HEK293 (cell line): ENCODE results near the gene RAB8A.

Experiments used
- WT1 ChIP-seq: fragments of 450-650 bp; formaldehyde crosslinking; IDR thresholded peaks from 2 replicates; pipeline ENCODE4 v1.5.1; 2016; ENCODE audit warnings: missing biosample characterization, missing genetic modification characterization
- ZNF214 ChIP-seq: fragments of 450-650 bp; formaldehyde crosslinking; IDR thresholded peaks from 2 replicates; pipeline ENCODE4 v1.5.1; 2017; ENCODE audit warnings: missing biosample characterization, mild to moderate bottlenecking, missing genetic modification characterization, borderline replicate concordance
- ZNF24 ChIP-seq: fragments of 450-650 bp; formaldehyde crosslinking; IDR thresholded peaks from 2 replicates; pipeline ENCODE4 v1.5.1; 2016; ENCODE audit warnings: missing biosample characterization, missing genetic modification characterization
- ZNF792 ChIP-seq: fragments of 450-650 bp; formaldehyde crosslinking; IDR thresholded peaks from 2 replicates; pipeline ENCODE4 v1.5.1; 2016; ENCODE audit warnings: missing biosample characterization, missing genetic modification characterization
- ZNF837 ChIP-seq: fragments of 450-650 bp; formaldehyde crosslinking; IDR thresholded peaks from 2 replicates; pipeline ENCODE4 v1.5.1; 2016; ENCODE audit warnings: missing biosample characterization, missing genetic modification characterization
- ZXDB ChIP-seq: fragments of 450-650 bp; formaldehyde crosslinking; IDR thresholded peaks from 2 replicates; pipeline ENCODE4 v1.5.1; 2016; ENCODE audit warnings: missing biosample characterization, missing genetic modification characterization
- TF ChIP-seq, protein P1 (sequence below): fragments of 450-650 bp; formaldehyde crosslinking; IDR thresholded peaks from 2 replicates; pipeline ENCODE4 v1.5.1; 2016; ENCODE audit warnings: missing biosample characterization, missing genetic modification characterization
- TF ChIP-seq, protein P2 (sequence below): fragments of 450-650 bp; formaldehyde crosslinking; IDR thresholded peaks from 2 replicates; pipeline ENCODE4 v1.5.1; 2016; ENCODE audit warnings: missing biosample characterization, missing genetic modification characterization

DNA sequence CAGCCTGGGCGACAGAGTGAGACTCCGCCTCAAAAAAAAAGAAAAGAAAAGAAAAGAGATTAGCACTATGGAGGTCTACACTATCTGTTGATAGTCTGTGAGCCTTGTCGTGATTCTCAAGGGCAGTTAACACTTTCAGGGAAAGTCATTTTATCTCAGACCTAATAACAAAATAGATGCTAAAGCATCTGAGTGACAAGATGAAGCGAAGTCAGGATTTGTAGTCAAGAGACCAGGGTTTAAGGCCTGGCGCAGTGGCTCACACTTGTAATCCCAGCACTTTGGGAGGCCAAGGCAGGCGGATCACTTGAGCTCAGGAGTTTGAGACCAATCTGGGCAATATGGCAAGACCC, 13.3 kb upstream of the RAB8A start:
- TF ChIP-seq, protein P1, sequence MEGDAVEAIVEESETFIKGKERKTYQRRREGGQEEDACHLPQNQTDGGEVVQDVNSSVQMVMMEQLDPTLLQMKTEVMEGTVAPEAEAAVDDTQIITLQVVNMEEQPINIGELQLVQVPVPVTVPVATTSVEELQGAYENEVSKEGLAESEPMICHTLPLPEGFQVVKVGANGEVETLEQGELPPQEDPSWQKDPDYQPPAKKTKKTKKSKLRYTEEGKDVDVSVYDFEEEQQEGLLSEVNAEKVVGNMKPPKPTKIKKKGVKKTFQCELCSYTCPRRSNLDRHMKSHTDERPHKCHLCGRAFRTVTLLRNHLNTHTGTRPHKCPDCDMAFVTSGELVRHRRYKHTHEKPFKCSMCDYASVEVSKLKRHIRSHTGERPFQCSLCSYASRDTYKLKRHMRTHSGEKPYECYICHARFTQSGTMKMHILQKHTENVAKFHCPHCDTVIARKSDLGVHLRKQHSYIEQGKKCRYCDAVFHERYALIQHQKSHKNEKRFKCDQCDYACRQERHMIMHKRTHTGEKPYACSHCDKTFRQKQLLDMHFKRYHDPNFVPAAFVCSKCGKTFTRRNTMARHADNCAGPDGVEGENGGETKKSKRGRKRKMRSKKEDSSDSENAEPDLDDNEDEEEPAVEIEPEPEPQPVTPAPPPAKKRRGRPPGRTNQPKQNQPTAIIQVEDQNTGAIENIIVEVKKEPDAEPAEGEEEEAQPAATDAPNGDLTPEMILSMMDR (tag by site-specific recombination) = no peak
- TF ChIP-seq, protein P2, sequence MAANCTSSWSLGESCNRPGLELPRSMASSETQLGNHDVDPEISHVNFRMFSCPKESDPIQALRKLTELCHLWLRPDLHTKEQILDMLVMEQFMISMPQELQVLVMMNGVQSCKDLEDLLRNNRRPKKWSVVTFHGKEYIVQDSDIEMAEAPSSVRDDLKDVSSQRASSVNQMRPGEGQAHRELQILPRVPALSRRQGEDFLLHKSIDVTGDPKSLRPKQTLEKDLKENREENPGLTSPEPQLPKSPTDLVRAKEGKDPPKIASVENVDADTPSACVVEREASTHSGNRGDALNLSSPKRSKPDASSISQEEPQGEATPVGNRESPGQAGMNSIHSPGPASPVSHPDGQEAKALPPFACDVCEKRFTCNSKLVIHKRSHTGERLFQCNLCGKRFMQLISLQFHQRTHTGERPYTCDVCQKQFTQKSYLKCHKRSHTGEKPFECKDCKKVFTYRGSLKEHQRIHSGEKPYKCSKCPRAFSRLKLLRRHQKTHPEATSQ (tag by site-specific recombination) = no peak
- TF ChIP-seq ZNF792 (tag by site-specific recombination) = no peak
- no peak for TF ChIP-seq ZNF214
- no peak for TF ChIP-seq ZNF837 (tag by site-specific recombination)
- no peak for TF ChIP-seq WT1
- TF ChIP-seq ZNF24 (tag by site-specific recombination) = no peak
- TF ChIP-seq ZXDB (tag by site-specific recombination) = no peak
